A204.1 (cell line): ENCODE measurements around the gene OSR1.
"Not testable (repeated sequence)": the region's sequence is repeated elsewhere in the genome, so short reads cannot be mapped to it uniquely, and the experiment has no call there.

Experiments used
- FAIRE-seq: peaks from 2 replicates; lab custom pipeline; 2012; peaks lifted over from hg19 to GRCh38; lab: Jason Lieb, UNC

Gene OSR1

GRCh38 chr2:19331450-19331849, 27.0 kb downstream of the OSR1 start:
- no peak for FAIRE-seq

GRCh38 chr2:19330436-19330835, 28.0 kb downstream of the OSR1 start:
- FAIRE-seq = no peak

GRCh38 chr2:19329445-19329844, 29.0 kb downstream of the OSR1 start:
- FAIRE-seq = no peak

GRCh38 chr2:19327496-19327895, 30.9 kb downstream of the OSR1 start:
- no peak for FAIRE-seq

GRCh38 chr2:19321946-19322345, 36.5 kb downstream of the OSR1 start:
- FAIRE-seq = no peak

GRCh38 chr2:19320813-19321212, 37.6 kb downstream of the OSR1 start:
- FAIRE-seq = no peak

- FAIRE-seq = no peak
Observed at GRCh38 chr2:19319698-19320097, 38.7 kb downstream of the OSR1 start.

GRCh38 chr2:19319064-19319463, 39.4 kb downstream of the OSR1 start:
- FAIRE-seq = no peak

- no peak for FAIRE-seq
Observed at GRCh38 chr2:19313553-19313952, 44.9 kb downstream of the OSR1 start.

- FAIRE-seq = no peak
Observed at GRCh38 chr2:19312949-19313348, 45.5 kb downstream of the OSR1 start.

- FAIRE-seq = not testable (repeated sequence)
Observed at GRCh38 chr2:19306065-19306464, 52.4 kb downstream of the OSR1 start.

GRCh38 chr2:19305400-19306055, 52.9 kb downstream of the OSR1 start:
- not testable (repeated sequence) for FAIRE-seq

- FAIRE-seq = no peak
Observed at GRCh38 chr2:19301706-19302105, 56.7 kb downstream of the OSR1 start.
